GM21619 (cell line): ENCODE results near the gene RAMP2.

ENCODE experiments used
- ATAC-seq: cut with Tn5 transposase; IDR thresholded peaks from one replicate; pipeline ENCODE4 v1.9.1; 2021; ENCODE audit not compliant: unreplicated experiment

The RAMP2 gene

GRCh38 chr17:42791948-42792347, 30.9 kb downstream of the RAMP2 start:
- ATAC-seq: no peak

- no peak for ATAC-seq
Measured at GRCh38 chr17:42792545-42792944, 31.5 kb downstream of the RAMP2 start.

GRCh38 chr17:42795061-42795460, 34.0 kb downstream of the RAMP2 start:
- ATAC-seq: no peak

GRCh38 chr17:42795465-42795864, 34.4 kb downstream of the RAMP2 start:
- ATAC-seq: no peak

GRCh38 chr17:42796066-42796758, 35.2 kb downstream of the RAMP2 start:
- no peak for ATAC-seq

GRCh38 chr17:42797067-42798007, 36.3 kb downstream of the RAMP2 start:
- ATAC-seq: no peak

GRCh38 chr17:42798011-42798382, 37.0 kb downstream of the RAMP2 start:
- no peak for ATAC-seq

GRCh38 chr17:42798383-42799380, 37.7 kb downstream of the RAMP2 start, which contains the start of the genes CNTD1 and COA3:
Gene CNTD1 (plus strand): TSS chr17:42798861. CDS start chr17:42799068, 207 bp downstream.
Gene COA3 (minus strand): TSS chr17:42798704. CDS start chr17:42798681, 23 bp downstream.
- peak; percentile 86 for ATAC-seq

GRCh38 chr17:42803074-42803883, 42.3 kb downstream of the RAMP2 start:
- no peak for ATAC-seq

- no peak for ATAC-seq
Measured at GRCh38 chr17:42804918-42805367, 43.9 kb downstream of the RAMP2 start.

- ATAC-seq: no peak
Measured at GRCh38 chr17:42806249-42806648, 45.2 kb downstream of the RAMP2 start.

- no peak for ATAC-seq
Measured at GRCh38 chr17:42809250-42809649, 48.2 kb downstream of the RAMP2 start.
